Lung (tissue), 12 donors: ENCODE results near the gene KLHL36. TPM values are rescaled to one million over a fixed set of nuclear protein-coding genes. Genes with fewer than 3 reads are reported as not detected.

Source experiments
- ATAC-seq: fragments of 200-7000 bp; cut with Tn5 transposase; one replicate; pipeline ENCODE4 v1.9.1; 2020; ENCODE audit warnings: moderate number of reproducible peaks; ENCODE audit not compliant: insufficient read depth, low FRiP score
- DNase-seq, 3 donors: peaks; one replicate each; pipeline ENCODE4 v3.0.0-alpha.2; 2013 to 2017
- H3K27ac ChIP-seq, 2 donors: one replicate each; pipeline ENCODE4 v1.5.1; 2013; ENCODE audit warnings: mild to moderate bottlenecking in 2 of 2, moderate library complexity in 2 of 2, control low read depth in 1 of 2, inconsistent platforms in 1 of 2, low read depth in 1 of 2, low read length in 1 of 2
- H3K27me3 ChIP-seq, 3 donors: one replicate each; pipeline ENCODE4 v1.5.1; 2013; ENCODE audit warnings: low read length in 2 of 3; ENCODE audit not compliant: control insufficient read depth in 3 of 3, insufficient read depth in 3 of 3
- H3K36me3 ChIP-seq, 4 donors: one replicate each; pipeline ENCODE4 v1.5.1; 2013; ENCODE audit warnings: low read length in 4 of 4, mild to moderate bottlenecking in 1 of 4, moderate library complexity in 1 of 4; ENCODE audit not compliant: control insufficient read depth in 4 of 4, insufficient read depth in 4 of 4
- H3K4me1 ChIP-seq, 5 donors: one replicate each; pipeline ENCODE4 v1.5.1; 2013; ENCODE audit warnings: low read length in 5 of 5, mild to moderate bottlenecking in 2 of 5, moderate library complexity in 1 of 5; ENCODE audit not compliant: control insufficient read depth in 5 of 5, insufficient read depth in 5 of 5
- H3K4me3 ChIP-seq: one replicate; pipeline ENCODE4 v1.5.1; 2013; ENCODE audit warnings: mild to moderate bottlenecking, control low read depth, moderate library complexity
- H3K9ac ChIP-seq, 2 donors: one replicate each; pipeline ENCODE4 v1.5.1; 2013; ENCODE audit warnings: low read length in 2 of 2, control low read depth in 1 of 2; ENCODE audit not compliant: insufficient read depth in 1 of 2
- H3K9me3 ChIP-seq, 4 donors: one replicate each; pipeline ENCODE4 v1.5.1; 2013; ENCODE audit warnings: low read length in 3 of 4, mild to moderate bottlenecking in 1 of 4, moderate library complexity in 1 of 4; ENCODE audit not compliant: control insufficient read depth in 4 of 4, insufficient read depth in 3 of 4
- WGBS, 2 donors: extraction: QIAGEN DNeasy Blood & Tissue Kit; methylation state at CpG; one replicate each; pipeline ENCODE4 v1.1.7; 2013; 5-methylcytosine and 5-hydroxymethylcytosine counted together
- polyA plus RNA-seq, 2 donors: library from polyadenylated mRNA; stranded (reverse); fragments of 200-250 nt; gene quantifications; one replicate each; pipeline ENCODE4 v1.2.1, GENCODE V29; 2013
- total RNA-seq, 2 donors: library from RNA; depleted of rRNA in 1 of 2; stranded (reverse); fragments of >200 nt in 1 of 2; gene quantifications; one replicate each; pipeline ENCODE4 v1.2.1, GENCODE V29; 2014 to 2021
- TF ChIP-seq, protein P1 (sequence below): IDR thresholded peaks from 2 replicates; pipeline ENCODE4 v1.5.1; 2012; ENCODE audit warnings: mild to moderate bottlenecking; ENCODE audit errors: control extremely low read depth, extremely low read depth
- donor health status: control.
- donor health status: control.
- donor health status: Bipolar disorder and iron deficiency.
- donor health status: healthy.
- donor health status: DM: yes; HTN: yes; CAD: no.

The KLHL36 gene
- total and polyA plus RNA-seq, 4 donors = 18.1 to 52.7 (median 32.3) TPM

DNA sequence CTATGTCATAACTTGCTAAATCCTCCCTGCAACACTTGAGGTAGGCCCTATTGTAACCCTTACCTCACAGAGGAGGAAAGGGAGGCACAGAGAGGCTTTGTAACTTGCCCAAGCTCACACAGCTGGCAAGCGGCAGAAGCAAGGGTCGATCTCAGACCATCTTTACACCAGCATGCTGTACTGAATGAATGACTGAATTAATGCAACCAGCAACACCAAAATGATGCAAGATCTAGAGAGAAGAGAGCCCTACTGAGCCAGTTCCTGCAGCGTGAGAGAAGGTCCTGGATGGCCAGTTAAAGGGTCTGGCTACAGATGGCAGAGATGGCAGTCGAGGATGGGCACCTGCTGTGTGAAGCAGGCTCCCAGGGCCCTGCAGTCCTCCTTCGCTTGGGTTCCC lies 8.2 kb upstream of the KLHL36 start:
- DNase-seq (no peak), ATAC-seq (no peak)
- no peaks in the 10 kb centered on the region for H3K36me3 ChIP-seq
- H3K4me1 ChIP-seq = peaks cover 0 to 11% (median under 1%) of the 10 kb centered on the region in 5 donors
- no peak overlapping the region for H3K4me3 ChIP-seq
- H3K27ac ChIP-seq = no peak overlapping the region
- H3K9ac ChIP-seq = no peak overlapping the region
- TF ChIP-seq, protein P1, sequence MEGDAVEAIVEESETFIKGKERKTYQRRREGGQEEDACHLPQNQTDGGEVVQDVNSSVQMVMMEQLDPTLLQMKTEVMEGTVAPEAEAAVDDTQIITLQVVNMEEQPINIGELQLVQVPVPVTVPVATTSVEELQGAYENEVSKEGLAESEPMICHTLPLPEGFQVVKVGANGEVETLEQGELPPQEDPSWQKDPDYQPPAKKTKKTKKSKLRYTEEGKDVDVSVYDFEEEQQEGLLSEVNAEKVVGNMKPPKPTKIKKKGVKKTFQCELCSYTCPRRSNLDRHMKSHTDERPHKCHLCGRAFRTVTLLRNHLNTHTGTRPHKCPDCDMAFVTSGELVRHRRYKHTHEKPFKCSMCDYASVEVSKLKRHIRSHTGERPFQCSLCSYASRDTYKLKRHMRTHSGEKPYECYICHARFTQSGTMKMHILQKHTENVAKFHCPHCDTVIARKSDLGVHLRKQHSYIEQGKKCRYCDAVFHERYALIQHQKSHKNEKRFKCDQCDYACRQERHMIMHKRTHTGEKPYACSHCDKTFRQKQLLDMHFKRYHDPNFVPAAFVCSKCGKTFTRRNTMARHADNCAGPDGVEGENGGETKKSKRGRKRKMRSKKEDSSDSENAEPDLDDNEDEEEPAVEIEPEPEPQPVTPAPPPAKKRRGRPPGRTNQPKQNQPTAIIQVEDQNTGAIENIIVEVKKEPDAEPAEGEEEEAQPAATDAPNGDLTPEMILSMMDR = no peak
- H3K27me3 ChIP-seq = peaks cover 0 to 3% (median 0%) of the 10 kb centered on the region in 3 donors
- H3K9me3 ChIP-seq = no peaks in the 10 kb centered on the region
- 95 to 97% methylated on average over 5 of the region's 5 CpGs for WGBS, 2 donors

DNA sequence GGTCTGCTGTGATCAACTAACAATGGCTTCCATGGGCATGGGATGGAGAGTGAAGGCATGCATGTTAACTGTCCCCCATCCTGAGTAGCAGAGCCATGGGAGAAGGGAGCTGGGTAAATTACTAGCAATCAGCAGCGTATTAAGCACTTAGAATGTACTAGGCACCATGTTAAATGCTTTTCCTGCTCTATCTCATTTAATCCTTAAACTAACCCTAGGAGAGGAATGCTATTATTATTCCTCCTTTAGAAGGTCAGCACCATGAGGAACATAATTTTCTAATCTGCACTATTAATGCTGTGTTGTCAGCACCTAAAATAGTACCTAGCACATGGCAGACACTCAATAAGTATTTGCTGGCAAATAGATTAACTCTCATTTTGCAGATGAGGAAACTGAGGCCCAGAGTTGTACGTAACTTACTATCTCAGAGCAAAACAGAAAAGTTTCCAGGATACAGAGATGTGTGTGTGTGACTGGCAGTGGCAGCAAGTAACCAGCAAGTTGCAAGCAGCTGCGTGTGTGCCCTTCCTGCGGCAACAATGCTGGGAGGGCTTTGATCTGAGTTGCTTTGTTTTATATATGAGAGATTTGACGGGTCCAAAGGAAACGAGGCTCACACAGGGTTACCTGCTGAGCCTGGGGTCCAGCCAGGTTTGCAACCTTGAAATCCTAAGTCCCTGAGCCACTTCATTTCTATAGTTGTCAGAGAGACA lies 6.5 kb upstream of the KLHL36 start:
- H3K9me3 ChIP-seq = no peaks in the 10 kb centered on the region
- H3K4me3 ChIP-seq = no peak overlapping the region
- no peak for ATAC-seq
- peaks cover 0 to 11% (median 1%) of the 10 kb centered on the region in 5 donors for H3K4me1 ChIP-seq
- DNase-seq = no peak
- 83 to 87% methylated on average over 6 of the region's 6 CpGs for WGBS, 2 donors
- H3K9ac ChIP-seq = no peak overlapping the region
- H3K27ac ChIP-seq = peak overlapping the region in 1 of 2 donors; percentile 13
- H3K27me3 ChIP-seq = peaks cover 0 to 3% (median 0%) of the 10 kb centered on the region in 3 donors
- TF ChIP-seq, protein P1 = no peak
- no peaks in the 10 kb centered on the region for H3K36me3 ChIP-seq

DNA sequence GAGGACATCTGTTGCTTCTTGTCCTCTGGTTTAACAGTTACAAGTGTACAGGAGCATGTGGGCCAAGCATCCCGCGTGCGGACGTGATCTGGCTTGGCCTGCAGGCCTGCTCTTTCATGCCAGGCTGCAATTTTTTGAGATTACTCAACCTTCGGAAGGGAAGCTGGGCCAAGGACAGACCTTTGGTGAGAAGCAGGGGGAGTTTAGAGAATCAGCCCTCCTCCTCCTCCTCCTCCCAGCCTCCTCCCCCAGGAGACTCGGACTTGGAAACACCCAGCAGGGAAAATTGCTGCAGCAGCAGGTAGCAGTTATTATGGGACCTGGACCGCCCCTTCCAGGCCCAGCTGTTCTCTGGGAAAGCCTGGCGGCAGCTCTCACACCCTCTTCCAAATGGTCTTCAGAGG lies 5.1 kb upstream of the KLHL36 start:
- peaks cover 0 to 11% (median 3%) of the 10 kb centered on the region in 5 donors for H3K4me1 ChIP-seq
- TF ChIP-seq, protein P1 = no peak
- peak; percentile 50 to 76 (median 66) for DNase-seq

More for the DNA sequence above, 5.1 kb upstream of the KLHL36 start:
- WGBS, 2 donors = 35 to 57% methylated on average over 8 of the region's 8 CpGs
- Histone ChIP-seq H3K4me3 (no peak overlapping the region), H3K27me3 (peaks cover 0 to 3% (median 0%) of the 10 kb centered on the region in 3 donors), H3K9ac (no peak overlapping the region), H3K27ac (peak overlapping the region; percentile 43 to 74), H3K36me3 (no peaks in the 10 kb centered on the region), H3K9me3 (no peaks in the 10 kb centered on the region)
- ATAC-seq = peak; percentile 29
